Activated B cell treated with CpG ODN at 0.5 μM for 24 hours (primary cell): Measurements from ENCODE around the gene CCSER2. TPM values are rescaled to one million over a fixed set of nuclear protein-coding genes. Genes with fewer than 3 reads are reported as not detected.

Experiments used
- ATAC-seq: fragments of 200-7000 bp; cut with Tn5 transposase; one replicate; pipeline ENCODE4 v1.10.0; 2021; ENCODE audit warnings: low read depth, mild to moderate bottlenecking, moderate library complexity
- CTCF ChIA-PET: fragments of 350-600 bp; sonication (Branson Sonifier 250); formaldehyde crosslinking; loops from one replicate; lab custom pipeline; 2021; ENCODE audit warnings: antibody characterized with exemption; lab: Charles Lee
- POLR2A ChIA-PET: fragments of 350-600 bp; sonication (Branson Sonifier 250); formaldehyde crosslinking; loops from one replicate; lab custom pipeline; 2021; ENCODE audit warnings: antibody characterized with exemption; lab: Charles Lee
- DNase-seq: peaks from one replicate; pipeline ENCODE4 v3.0.0; 2022
- H3K27ac Mint-ChIP-seq: one replicate; pipeline ENCODE4 v1.8.0; 2020; ENCODE audit warnings: mixed read lengths
- H3K27me3 Mint-ChIP-seq: one replicate; pipeline ENCODE4 v1.8.0; 2021; ENCODE audit warnings: mixed read lengths
- H3K36me3 Mint-ChIP-seq: one replicate; pipeline ENCODE4 v1.8.0; 2021; ENCODE audit warnings: low read depth, mixed read lengths
- H3K4me1 Mint-ChIP-seq: one replicate; pipeline ENCODE4 v1.8.0; 2021; ENCODE audit warnings: mixed read lengths
- H3K4me3 Mint-ChIP-seq: one replicate; pipeline ENCODE4 v1.8.0; 2020; ENCODE audit warnings: mild to moderate bottlenecking, mixed read lengths
- H3K9me3 Mint-ChIP-seq: one replicate; pipeline ENCODE4 v1.8.0; 2020; ENCODE audit warnings: mixed read lengths
- CTCF ChIP-seq: fragments of 200-600 bp; IDR thresholded peaks from one replicate; pipeline ENCODE4 v1.8.0; 2022; ENCODE audit warnings: antibody characterized with exemption, mild to moderate bottlenecking
- intact Hi-C: fragments of 100-400 bp; cut with micrococcal nuclease; formaldehyde crosslinking; loops from one replicate; pipeline ENCODE4 v1.15.1; 2024
- total RNA-seq: library from RNA; stranded (reverse); gene quantifications from 2 replicates; pipeline ENCODE4 v1.2.3, GENCODE V29; 2022

CCSER2 gene
- total RNA-seq, 1 donor from 2014 or later = 57.1 TPM

GRCh38 chr10:84355106-84355505, 26.7 kb downstream of the CCSER2 start:
- intact Hi-C loops = no loop called here
- Mint-ChIP-seq H3K27ac (no peak overlapping the region), H3K27me3 (no peaks in the 10 kb centered on the region), H3K9me3 (no peaks in the 10 kb centered on the region), H3K36me3 (no peaks in the 10 kb centered on the region), H3K4me1 (peaks cover 22% of the 10 kb centered on the region), H3K4me3 (no peak overlapping the region)
- no peak for DNase-seq
- CTCF ChIA-PET = interaction anchor here (1.0 to 4.0 kb wide), 2 partner anchors 12 to 182 kb away, joined by 4 to 23 read pairs; no protein-coding TSS in a partner anchor
- ATAC-seq = no peak
- TF ChIP-seq CTCF = no peak
- POLR2A ChIA-PET = no interaction called here

- ATAC-seq (no peak), DNase-seq (no peak)
- Mint-ChIP-seq H3K27ac (no peak overlapping the region), H3K9me3 (no peaks in the 10 kb centered on the region), H3K36me3 (peaks cover under 1% of the 10 kb centered on the region), H3K4me1 (peaks cover 36% of the 10 kb centered on the region), H3K4me3 (no peak overlapping the region), H3K27me3 (no peaks in the 10 kb centered on the region)
- POLR2A ChIA-PET = no interaction called here
- TF ChIP-seq CTCF = no peak
- CTCF ChIA-PET = no interaction called here
- intact Hi-C loops = no loop called here
Observed at GRCh38 chr10:84356928-84357327, 28.5 kb downstream of the CCSER2 start.

GRCh38 chr10:84358743-84359142, 30.4 kb downstream of the CCSER2 start:
- ChIA-PET CTCF (no interaction called here), POLR2A (no interaction called here)
- ATAC-seq = no peak
- peaks cover 4% of the 10 kb centered on the region for H3K36me3 Mint-ChIP-seq
- no peaks in the 10 kb centered on the region for H3K27me3 Mint-ChIP-seq
- H3K9me3 Mint-ChIP-seq = no peaks in the 10 kb centered on the region
- TF ChIP-seq CTCF = no peak
- no peak overlapping the region for H3K4me3 Mint-ChIP-seq
- H3K4me1 Mint-ChIP-seq = peaks cover 47% of the 10 kb centered on the region
- intact Hi-C loops = no loop called here
- DNase-seq = no peak
- no peak overlapping the region for H3K27ac Mint-ChIP-seq

GRCh38 chr10:84360637-84361365, 32.4 kb downstream of the CCSER2 start:
- POLR2A ChIA-PET = no interaction called here
- intact Hi-C loops = no loop called here
- no peak for TF ChIP-seq CTCF
- no peak overlapping the region for H3K4me3 Mint-ChIP-seq
- no peaks in the 10 kb centered on the region for H3K27me3 Mint-ChIP-seq
- H3K4me1 Mint-ChIP-seq = peaks cover 43% of the 10 kb centered on the region
- CTCF ChIA-PET = interaction anchor here (1.7 kb wide), 1 partner anchor 8 kb away, joined by 4 read pairs; no protein-coding TSS in a partner anchor
- no peak for ATAC-seq
- no peak for DNase-seq
- no peaks in the 10 kb centered on the region for H3K9me3 Mint-ChIP-seq
- no peak overlapping the region for H3K27ac Mint-ChIP-seq
- H3K36me3 Mint-ChIP-seq = peaks cover 6% of the 10 kb centered on the region

- Mint-ChIP-seq H3K4me3 (no peak overlapping the region), H3K4me1 (peaks cover 29% of the 10 kb centered on the region), H3K9me3 (peaks cover 4% of the 10 kb centered on the region), H3K27ac (no peak overlapping the region), H3K27me3 (no peaks in the 10 kb centered on the region), H3K36me3 (peaks cover 9% of the 10 kb centered on the region)
- ChIA-PET CTCF (interaction anchor here (1.6 kb wide), 1 partner anchor 172 kb away, joined by 5 read pairs; no protein-coding TSS in a partner anchor), POLR2A (no interaction called here)
- no peak for TF ChIP-seq CTCF
- intact Hi-C loops = no loop called here
- no peak for ATAC-seq
- no peak for DNase-seq
Observed at GRCh38 chr10:84365335-84365881, 37.0 kb downstream of the CCSER2 start.
